Uterus (tissue), 4 donors: Measurements from ENCODE around the gene ADCY5. TPM values are rescaled to one million over a fixed set of nuclear protein-coding genes. Genes with fewer than 3 reads are reported as not detected.

Experiments
- DNase-seq, 2 donors: peaks; one replicate each; pipeline ENCODE4 v3.0.0-alpha.2; 2019 to 2020
- H3K27ac ChIP-seq, 2 donors: fragments of 200-600 bp; sonication (generic); 1 replicate in 1 of 2; 2 replicates in 1 of 2; pipeline ENCODE4 v1.5.1; 2016 to 2018
- H3K27me3 ChIP-seq, 2 donors: fragments of 200-600 bp; sonication (generic); one replicate each; pipeline ENCODE4 v1.5.1; 2018 to 2019; ENCODE audit warnings: control low read depth in 1 of 2
- H3K36me3 ChIP-seq, 2 donors: fragments of 200-600 bp; sonication (generic); one replicate each; pipeline ENCODE4 v1.5.1; 2019; ENCODE audit warnings: control low read depth in 1 of 2
- H3K4me1 ChIP-seq, 2 donors: fragments of 200-600 bp; sonication (generic); one replicate each; pipeline ENCODE4 v1.5.1; 2018 to 2019; ENCODE audit warnings: control low read depth in 1 of 2
- H3K4me3 ChIP-seq, 2 donors: fragments of 200-600 bp; sonication (generic); 1 replicate in 1 of 2; 2 replicates in 1 of 2; pipeline ENCODE4 v1.5.1; 2018 to 2019; ENCODE audit warnings: mild to moderate bottlenecking in 1 of 2
- H3K9me3 ChIP-seq, 2 donors: fragments of 200-600 bp; sonication (generic); one replicate each; pipeline ENCODE4 v1.5.1; 2019; ENCODE audit warnings: control low read depth in 1 of 2
- POLR2A ChIP-seq, 2 donors: fragments of 450-650 bp; IDR thresholded peaks; one replicate each; pipeline ENCODE4 v1.6.1; 2016; ENCODE audit warnings: antibody characterized with exemption in 2 of 2, mild to moderate bottlenecking in 1 of 2, moderate library complexity in 1 of 2
- intact Hi-C: fragments of 100-400 bp; cut with DNase I; formaldehyde crosslinking; loops from one replicate; pipeline ENCODE4 v1.15.1; 2023; ENCODE audit warnings: low total_unique reads
- total RNA-seq, 4 donors: library from RNA; depleted of rRNA in 3 of 4; stranded (reverse); fragments of >200 nt in 3 of 4; gene quantifications; one replicate each; pipeline versions ENCODE4 v1.1.0 to v1.2.4, GENCODE V29; 2014 to 2023
- TF ChIP-seq, protein P1 (sequence below), 4 experiments: fragments of 200-600 bp in 2 of 4; fragments of 450-650 bp in 2 of 4; sonication (generic) in 2 of 4; IDR thresholded peaks; one replicate each; pipeline ENCODE4 v1.5.1; 2016 to 2019; ENCODE audit warnings: antibody characterized with exemption in 4 of 4, mild to moderate bottlenecking in 2 of 4, moderate library complexity in 1 of 4
- donor health status: DM: yes; HTN: yes; CAD: no.

ADCY5 gene
- total RNA-seq, 4 donors from 2014 or later = 21.1 to 43.5 (median 34.7) TPM

DNA sequence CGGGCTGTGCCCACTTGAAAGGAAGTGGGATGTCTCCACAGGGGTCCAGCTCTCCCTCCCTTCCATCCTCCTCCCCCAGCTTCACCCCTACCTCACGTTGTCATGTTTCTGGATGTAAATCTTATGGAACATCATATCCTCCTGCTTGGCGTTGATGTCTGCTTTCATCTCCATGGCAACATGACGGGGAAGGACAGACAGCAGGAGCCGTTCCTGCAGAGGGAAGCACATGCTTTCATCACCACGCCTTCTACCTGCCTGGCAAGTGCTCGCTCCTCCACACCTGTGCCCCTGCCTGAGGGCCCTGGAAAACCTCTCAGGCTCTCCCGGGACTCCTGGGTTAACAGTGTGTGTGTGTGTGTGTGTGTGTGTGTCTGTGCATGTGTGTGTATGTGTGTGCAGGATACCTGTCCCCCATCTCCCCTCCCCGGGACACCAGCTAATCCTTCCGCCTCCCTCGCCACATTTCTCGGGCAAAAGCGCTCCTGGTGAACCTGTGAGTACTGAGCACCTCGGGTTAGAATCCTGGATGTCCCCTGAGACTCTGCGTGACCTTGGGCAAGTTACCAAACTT lies 101.1 kb downstream of the ADCY5 start:
- intact Hi-C loops = loop anchor here (10.0 kb wide), 1 partner anchor 107 kb away; no protein-coding TSS in a partner anchor
- TF ChIP-seq POLR2A (IDR thresholded peaks at IDR 0.05) = no peak
- TF ChIP-seq, protein P1, sequence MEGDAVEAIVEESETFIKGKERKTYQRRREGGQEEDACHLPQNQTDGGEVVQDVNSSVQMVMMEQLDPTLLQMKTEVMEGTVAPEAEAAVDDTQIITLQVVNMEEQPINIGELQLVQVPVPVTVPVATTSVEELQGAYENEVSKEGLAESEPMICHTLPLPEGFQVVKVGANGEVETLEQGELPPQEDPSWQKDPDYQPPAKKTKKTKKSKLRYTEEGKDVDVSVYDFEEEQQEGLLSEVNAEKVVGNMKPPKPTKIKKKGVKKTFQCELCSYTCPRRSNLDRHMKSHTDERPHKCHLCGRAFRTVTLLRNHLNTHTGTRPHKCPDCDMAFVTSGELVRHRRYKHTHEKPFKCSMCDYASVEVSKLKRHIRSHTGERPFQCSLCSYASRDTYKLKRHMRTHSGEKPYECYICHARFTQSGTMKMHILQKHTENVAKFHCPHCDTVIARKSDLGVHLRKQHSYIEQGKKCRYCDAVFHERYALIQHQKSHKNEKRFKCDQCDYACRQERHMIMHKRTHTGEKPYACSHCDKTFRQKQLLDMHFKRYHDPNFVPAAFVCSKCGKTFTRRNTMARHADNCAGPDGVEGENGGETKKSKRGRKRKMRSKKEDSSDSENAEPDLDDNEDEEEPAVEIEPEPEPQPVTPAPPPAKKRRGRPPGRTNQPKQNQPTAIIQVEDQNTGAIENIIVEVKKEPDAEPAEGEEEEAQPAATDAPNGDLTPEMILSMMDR (IDR thresholded peaks at IDR 0.05) = no peak
- Histone ChIP-seq H3K4me3 (no peak overlapping the region), H3K27ac (no peak overlapping the region), H3K9me3 (no peaks in the 10 kb centered on the region), H3K36me3 (no peaks in the 10 kb centered on the region), H3K4me1 (no peaks in the 10 kb centered on the region), H3K27me3 (no peaks in the 10 kb centered on the region)
- DNase-seq = no peak

DNA sequence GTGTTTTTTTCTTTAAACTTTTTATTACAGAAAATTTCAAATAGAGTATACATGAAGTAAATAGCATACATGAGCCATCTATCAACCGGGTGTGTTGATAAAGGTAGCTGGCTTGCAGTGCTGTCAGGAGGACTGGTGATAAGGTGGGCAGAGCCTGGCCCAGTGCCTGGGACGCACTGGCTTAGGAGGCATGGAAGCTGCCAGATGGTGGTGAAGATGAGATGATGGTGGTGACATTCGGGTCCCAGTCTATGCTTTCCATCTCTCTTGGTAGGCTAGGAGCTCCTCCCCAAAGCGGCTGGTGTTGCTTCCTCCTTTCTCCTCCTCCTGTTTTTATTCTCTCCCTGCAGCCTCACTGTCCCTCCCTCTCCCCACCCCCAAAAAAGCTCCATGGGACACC lies 101.7 kb downstream of the ADCY5 start:
- no peaks in the 10 kb centered on the region for H3K36me3 ChIP-seq
- no peak for DNase-seq
- no peak overlapping the region for H3K4me3 ChIP-seq
- TF ChIP-seq POLR2A (IDR thresholded peaks at IDR 0.05) = no peak
- TF ChIP-seq, protein P1 (IDR thresholded peaks at IDR 0.05) = no peak
- H3K9me3 ChIP-seq = no peaks in the 10 kb centered on the region
- H3K27me3 ChIP-seq = no peaks in the 10 kb centered on the region
- H3K27ac ChIP-seq = no peak overlapping the region
- intact Hi-C loops = loop anchor here (10.0 kb wide), 1 partner anchor 108 kb away; no protein-coding TSS in a partner anchor
- no peaks in the 10 kb centered on the region for H3K4me1 ChIP-seq

DNA sequence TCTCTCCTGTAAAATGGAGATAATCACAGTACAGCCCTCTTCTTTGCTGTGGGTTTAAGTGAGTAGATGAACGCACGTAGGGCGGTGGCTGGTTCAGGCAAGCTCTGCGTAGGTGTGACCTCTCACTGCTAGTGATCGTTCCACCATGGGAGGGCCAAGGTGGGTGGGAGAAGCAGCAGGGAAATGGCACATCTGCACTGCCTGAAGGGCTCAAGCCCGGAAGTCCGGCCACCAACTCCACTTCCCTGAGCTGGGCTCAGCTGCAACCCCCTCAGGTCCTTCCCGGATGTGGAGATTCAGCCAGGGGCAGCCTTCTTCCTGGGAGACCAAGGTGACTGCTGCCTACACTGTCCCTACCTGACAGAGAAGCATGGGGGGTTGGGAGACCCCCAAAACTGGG lies 102.9 kb downstream of the ADCY5 start:
- Histone ChIP-seq H3K36me3 (no peaks in the 10 kb centered on the region), H3K9me3 (no peaks in the 10 kb centered on the region), H3K4me1 (no peaks in the 10 kb centered on the region), H3K4me3 (no peak overlapping the region), H3K27ac (no peak overlapping the region), H3K27me3 (no peaks in the 10 kb centered on the region)
- no peak for DNase-seq
- TF ChIP-seq, protein P1 (IDR thresholded peaks at IDR 0.05) = no peak
- TF ChIP-seq POLR2A (IDR thresholded peaks at IDR 0.05) = no peak
- intact Hi-C loops = loop anchor here (10.0 kb wide), 1 partner anchor 109 kb away; no protein-coding TSS in a partner anchor

DNA sequence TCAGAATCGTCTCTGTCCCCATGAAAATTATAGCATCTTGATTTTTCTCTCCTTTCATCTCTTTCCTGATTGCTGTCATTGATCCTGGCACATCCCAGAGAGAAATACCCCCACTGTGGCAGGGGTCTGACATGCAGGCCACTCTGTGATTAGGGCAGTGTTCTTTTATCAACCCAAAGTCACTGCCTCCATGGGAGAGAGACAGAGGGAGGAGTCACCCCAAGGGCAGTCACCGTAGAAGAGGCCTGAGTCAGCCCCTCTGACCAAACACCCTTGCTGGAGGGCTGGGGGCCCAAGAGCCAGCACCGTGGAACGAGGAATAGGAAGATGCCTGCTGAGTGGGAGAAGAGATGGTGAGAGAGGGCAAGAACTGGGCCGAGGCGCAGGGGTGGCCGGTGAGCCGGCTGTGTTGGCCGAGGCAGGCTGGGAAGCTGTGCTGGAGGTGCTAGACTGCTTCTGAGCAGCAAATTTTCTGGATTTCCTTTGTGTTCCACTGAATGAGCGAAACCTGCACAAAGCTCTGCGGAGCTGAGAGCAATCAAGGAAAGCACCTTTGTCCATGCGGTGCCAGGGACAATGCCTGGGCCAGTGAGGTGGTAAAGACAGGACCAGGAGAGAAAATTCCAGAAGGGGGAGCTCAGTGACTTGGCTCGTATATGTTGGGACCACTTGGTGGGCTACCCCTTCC lies 103.8 kb downstream of the ADCY5 start:
- no peaks in the 10 kb centered on the region for H3K4me1 ChIP-seq
- peak overlapping the region in 1 of 2 donors; percentile 21 for H3K27ac ChIP-seq
- TF ChIP-seq, protein P1 (IDR thresholded peaks at IDR 0.05) = no peak
- no peak for TF ChIP-seq POLR2A (IDR thresholded peaks at IDR 0.05)

More for the DNA sequence above, 103.8 kb downstream of the ADCY5 start:
- intact Hi-C loops = loop anchor here (10.0 kb wide), 1 partner anchor 110 kb away; no protein-coding TSS in a partner anchor
- Histone ChIP-seq H3K27me3 (no peaks in the 10 kb centered on the region), H3K4me3 (no peak overlapping the region), H3K36me3 (no peaks in the 10 kb centered on the region), H3K9me3 (no peaks in the 10 kb centered on the region)
- DNase-seq = no peak
